CD4-positive, alpha-beta T cell treated with Interleukin-6 for 4 hours (primary cell): ENCODE measurements around the gene SERTM1.

ENCODE experiments used
- DNase-seq: peaks from one replicate; pipeline ENCODE4 v3.0.0-alpha.2; 2020; ENCODE audit warnings: mixed read lengths

SERTM1 gene

DNA sequence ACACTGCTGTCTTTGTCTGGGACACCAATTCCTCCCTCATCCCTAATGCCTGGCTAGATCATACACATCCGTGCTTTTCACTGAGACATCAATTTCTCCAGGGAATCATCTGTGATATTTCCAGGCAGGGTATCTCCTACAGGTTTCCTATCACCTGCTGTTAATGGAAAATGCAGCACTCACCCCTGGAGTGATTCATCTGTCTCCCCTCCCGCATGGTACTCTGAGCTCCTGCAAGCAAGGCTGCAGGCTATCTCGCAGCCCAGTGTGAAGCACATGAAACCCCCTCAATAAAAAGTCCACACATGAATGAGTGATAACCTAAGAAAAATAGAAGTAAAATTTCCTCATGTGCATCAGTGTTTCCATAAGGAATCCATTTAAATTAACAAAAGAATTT, 38.5 kb downstream of the SERTM1 start:
- no peak for DNase-seq

- no peak for DNase-seq
Measured at GRCh38 chr13:36712770-36713169, 39.0 kb downstream of the SERTM1 start.

DNA sequence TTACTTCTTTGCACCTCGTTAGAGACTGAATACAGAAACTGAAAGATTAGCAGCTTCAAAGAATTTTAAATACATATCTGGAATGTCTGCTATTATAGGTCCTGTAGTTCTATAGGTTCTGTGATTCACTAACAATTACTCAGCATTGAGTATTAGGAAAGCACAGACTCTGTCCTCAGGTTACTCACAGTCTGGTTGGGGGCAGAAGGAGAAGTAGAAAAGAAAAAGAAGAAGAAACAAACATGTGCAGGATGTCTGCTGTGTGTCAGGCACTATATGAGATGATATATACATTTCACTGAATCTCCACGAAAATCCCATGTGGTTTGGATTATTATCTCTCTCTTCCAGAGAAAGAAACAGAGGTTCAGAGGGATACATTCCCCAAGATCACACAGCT, 40.1 kb downstream of the SERTM1 start:
- no peak for DNase-seq

DNA sequence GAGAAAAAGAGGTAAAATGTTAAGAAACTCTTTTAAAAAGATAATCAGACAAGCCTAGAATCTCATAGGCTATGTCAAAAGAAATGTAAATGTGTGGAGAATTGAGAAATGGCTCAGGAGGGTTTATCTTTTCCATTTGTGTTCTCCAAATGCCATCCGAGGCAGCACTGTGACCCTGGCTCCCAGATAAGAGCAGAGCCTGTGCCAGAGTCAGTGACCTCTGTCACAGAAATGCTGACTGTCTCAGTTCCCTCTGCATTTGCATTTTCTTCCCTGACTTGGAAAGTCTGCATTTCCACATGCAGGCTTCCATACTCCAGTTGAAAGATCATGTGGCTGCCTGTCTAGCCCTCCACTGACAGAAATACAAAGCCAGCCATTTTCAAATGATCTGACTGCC, 42.0 kb downstream of the SERTM1 start:
- DNase-seq, result no peak

DNA sequence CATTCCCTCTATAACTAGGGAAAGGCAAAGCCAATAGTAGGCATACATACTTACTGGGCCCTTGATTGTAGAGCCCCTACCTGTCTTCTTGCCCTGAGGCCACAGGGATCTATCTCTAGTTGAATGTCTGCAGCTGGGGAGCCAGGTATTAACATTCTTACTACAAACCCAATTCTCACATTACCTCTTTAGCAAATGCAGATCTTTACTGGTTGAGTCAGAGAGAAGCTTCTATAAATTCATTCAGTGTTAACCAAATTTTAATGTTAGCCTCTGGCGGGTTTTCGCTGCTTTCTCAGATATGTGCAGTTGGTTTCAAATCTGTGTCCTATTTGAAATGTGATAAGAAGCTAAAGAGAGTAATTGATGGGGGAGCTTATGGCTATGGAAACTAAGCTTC, 43.2 kb downstream of the SERTM1 start:
- no peak for DNase-seq

GRCh38 chr13:36717966-36718545, 44.2 kb downstream of the SERTM1 start:
- no peak for DNase-seq

DNA sequence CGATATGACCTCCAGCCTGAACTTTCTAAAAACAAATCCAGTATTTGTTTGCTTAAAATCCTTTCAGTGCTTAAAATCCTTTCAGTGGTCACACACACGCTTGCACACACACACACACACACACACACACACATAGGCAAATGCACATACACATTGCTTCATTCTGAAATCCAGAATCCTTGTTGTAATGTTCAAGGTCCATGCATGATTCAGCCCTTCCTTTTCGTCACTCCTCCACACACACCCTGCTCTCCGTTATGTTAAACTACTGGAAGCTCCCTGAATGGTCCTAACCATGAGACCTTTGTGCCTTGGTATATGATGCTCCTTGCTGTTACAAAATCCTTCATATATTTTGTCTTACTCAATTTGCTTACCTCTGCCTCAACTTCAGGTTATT, 44.9 kb downstream of the SERTM1 start:
- no peak for DNase-seq

DNA sequence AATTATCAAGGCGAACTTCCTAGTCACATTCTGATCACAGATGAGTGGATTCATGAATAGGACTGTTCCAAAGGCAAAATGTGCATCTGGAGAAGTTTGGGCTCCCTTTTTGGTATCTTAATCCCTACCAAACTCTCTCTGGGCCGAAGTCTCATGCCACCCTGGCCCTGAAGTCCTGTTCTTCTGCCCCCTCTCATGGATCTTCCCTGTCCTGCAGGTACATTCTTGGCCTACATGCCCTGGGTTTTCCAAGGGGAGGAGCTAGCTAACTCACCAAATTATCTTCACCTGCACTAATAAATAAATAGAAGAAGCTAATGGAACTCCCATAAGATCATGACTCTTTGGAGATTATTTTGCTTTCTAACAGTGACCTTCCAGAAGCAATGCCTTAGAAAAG, 50.3 kb downstream of the SERTM1 start:
- DNase-seq, result no peak

GRCh38 chr13:36725936-36726335, 52.1 kb downstream of the SERTM1 start:
- DNase-seq, result no peak

DNA sequence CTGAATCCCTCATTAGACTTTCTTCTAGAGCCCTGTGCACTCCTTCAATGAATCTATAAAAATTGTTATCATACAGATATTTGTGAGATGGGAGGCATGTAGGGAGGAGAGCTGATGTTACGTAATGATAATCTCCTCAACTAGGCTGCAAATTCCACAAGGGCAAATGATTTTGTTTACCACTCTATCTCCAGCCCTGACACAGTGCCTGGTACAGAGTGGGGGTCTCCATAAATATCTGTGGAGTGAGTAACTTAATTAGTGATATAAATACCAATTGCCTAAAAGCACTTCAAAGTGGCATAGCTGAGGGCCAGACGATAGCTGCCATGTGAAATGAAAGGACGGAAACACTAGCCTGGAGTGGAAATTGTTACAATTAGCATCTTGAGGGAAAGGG, 54.2 kb downstream of the SERTM1 start:
- no peak for DNase-seq

DNA sequence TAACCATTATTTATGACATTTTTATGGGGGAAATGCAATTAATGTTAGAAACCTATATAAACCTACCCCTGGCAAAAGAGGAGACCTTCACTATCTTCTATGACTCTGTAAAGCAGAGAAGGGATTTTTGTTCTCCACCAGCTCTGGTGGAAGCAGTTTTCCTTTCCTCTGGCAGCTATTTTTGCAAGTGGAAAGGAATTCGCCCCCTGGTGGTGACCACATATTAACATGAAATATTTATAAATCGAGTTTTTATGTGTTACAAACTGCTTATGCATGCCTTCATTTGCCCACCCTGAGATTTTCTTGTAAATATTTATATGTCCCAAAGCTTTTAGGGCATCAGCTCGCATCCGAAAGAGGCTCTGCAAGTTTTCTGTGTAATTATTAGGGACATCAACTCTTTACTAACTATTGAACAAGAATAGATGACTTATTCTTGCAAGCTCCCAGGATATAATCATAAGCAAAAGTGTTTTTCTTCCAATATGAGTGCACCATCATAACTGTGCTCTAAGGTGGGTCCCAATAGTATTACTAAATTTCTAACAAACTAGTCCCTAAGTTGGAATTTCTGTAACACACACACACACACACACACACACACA, 62.4 kb downstream of the SERTM1 start:
- peak; percentile 52 for DNase-seq

DNA sequence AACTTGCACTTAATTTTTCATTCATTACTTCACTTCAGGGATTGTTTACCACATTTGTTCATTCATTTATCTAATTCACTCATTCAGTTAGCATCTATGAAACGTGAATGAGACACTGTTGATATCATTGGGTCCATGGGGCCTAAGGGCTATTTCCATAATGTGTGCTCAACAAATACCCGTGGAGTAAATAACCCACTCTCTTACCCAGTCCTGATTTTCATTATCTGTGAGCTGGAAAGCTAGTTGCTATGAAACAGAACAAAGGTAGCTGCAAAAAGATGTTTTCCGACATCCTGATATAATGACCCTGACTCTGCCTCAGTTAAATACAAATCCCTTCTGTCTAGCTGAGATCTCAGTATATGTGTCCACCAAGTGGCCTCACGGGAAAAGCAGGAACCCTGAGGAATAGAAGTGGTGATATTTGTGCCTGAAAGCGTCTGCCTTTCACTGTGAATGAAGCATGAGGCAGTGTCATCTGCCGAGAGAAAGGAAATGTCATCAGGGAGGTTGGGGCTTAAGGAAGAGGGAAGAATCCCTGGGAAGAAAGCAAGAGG, 63.8 kb downstream of the SERTM1 start:
- DNase-seq, result no peak

DNA sequence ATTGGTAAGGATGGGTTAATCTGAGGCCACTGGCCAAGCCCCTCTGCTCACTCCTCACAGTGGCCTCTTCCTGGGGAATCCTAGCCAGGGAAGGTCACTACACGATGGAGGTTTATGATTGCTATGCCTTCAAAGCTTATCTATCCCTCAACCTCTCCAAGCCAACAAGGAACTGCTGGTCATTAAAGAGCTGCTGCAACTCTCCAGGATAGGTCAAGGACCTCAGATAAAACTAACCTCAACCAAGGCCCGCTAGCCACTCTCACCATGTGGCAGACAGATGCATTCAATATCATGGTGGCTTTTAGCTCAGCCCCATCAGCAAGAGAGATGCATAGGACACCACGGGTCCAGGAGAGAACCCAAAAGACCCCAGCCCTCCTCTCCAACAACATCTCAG, 71.6 kb downstream of the SERTM1 start:
- DNase-seq, result no peak

GRCh38 chr13:36746051-36746450, 72.2 kb downstream of the SERTM1 start:
- DNase-seq, result no peak
